Measurements from ENCODE around the gene CRYGS. TPM values are rescaled to one million over a fixed set of nuclear protein-coding genes. Genes with fewer than 3 reads are reported as not detected.
A peak's percentile ranks its signal among the peaks of the same experiment; 100 is the strongest.
"Not testable (repeated sequence)": the region's sequence is repeated elsewhere in the genome, so short reads cannot be mapped to it uniquely, and the experiment has no call there.

The CRYGS gene
- total RNA-seq, 2 donors from 2014 or later, result 2.4 to 4.9 TPM

- Mint-ChIP-seq H3K4me1 (peaks cover 30% of the 10 kb centered on the region), H3K27me3 (no peaks in the 10 kb centered on the region)
Observed at GRCh38 chr3:186570941-186571643, 26.9 kb upstream of the CRYGS start.

GRCh38 chr3:186570096-186570940, 26.1 kb upstream of the CRYGS start, which contains the start of gene DNAJB11:
TSS of gene DNAJB11 (plus strand) at chr3:186570720. CDS start at chr3:186570898, 178 bp downstream.
- Mint-ChIP-seq H3K27ac (peak within 1 kb of the TSS; percentile 97), H3K9me3 (no peaks in the 10 kb centered on the region), H3K4me1 (peaks cover 25% of the 10 kb centered on the region), H3K36me3 (ENCODE audit: low read depth) (peaks cover 53% of the 10 kb centered on the region), H3K4me3 (peak within 1 kb of the TSS; percentile 97), H3K27me3 (no peaks in the 10 kb centered on the region)
- peak; percentile 93 for ATAC-seq (replicated peaks)

More at GRCh38 chr3:186570941-186571643, 26.9 kb upstream of the CRYGS start:
- peaks cover 61% of the 10 kb centered on the region for H3K36me3 Mint-ChIP-seq (ENCODE audit: low read depth)
- H3K27ac Mint-ChIP-seq, result peak overlapping the region; percentile 97
- peak overlapping the region; percentile 97 for H3K4me3 Mint-ChIP-seq
- H3K9me3 Mint-ChIP-seq, result no peaks in the 10 kb centered on the region
- no peak for ATAC-seq (replicated peaks)

- ATAC-seq (replicated peaks), result no peak
- peaks cover 48% of the 10 kb centered on the region for H3K36me3 Mint-ChIP-seq (ENCODE audit: low read depth)
- peak overlapping the region; percentile 97 for H3K27ac Mint-ChIP-seq
- H3K4me3 Mint-ChIP-seq, result peak overlapping the region; percentile 97
- H3K9me3 Mint-ChIP-seq, result no peaks in the 10 kb centered on the region
- H3K27me3 Mint-ChIP-seq, result no peaks in the 10 kb centered on the region
- peaks cover 25% of the 10 kb centered on the region for H3K4me1 Mint-ChIP-seq
Observed at GRCh38 chr3:186569779-186570095, 25.6 kb upstream of the CRYGS start.

GRCh38 chr3:186569361-186569760, 25.2 kb upstream of the CRYGS start:
- peaks cover 44% of the 10 kb centered on the region for H3K36me3 Mint-ChIP-seq (ENCODE audit: low read depth)
- H3K27ac Mint-ChIP-seq, result peak overlapping the region; percentile 97
- H3K4me1 Mint-ChIP-seq, result peaks cover 26% of the 10 kb centered on the region
- H3K9me3 Mint-ChIP-seq; ATAC-seq (replicated peaks); H3K27me3 Mint-ChIP-seq: not testable (repeated sequence)
- H3K4me3 Mint-ChIP-seq, result peak overlapping the region; percentile 97

- peaks cover 44% of the 10 kb centered on the region for H3K36me3 Mint-ChIP-seq (ENCODE audit: low read depth)
- peak; percentile 60 for ATAC-seq (replicated peaks)
- no peaks in the 10 kb centered on the region for H3K27me3 Mint-ChIP-seq
- H3K4me1 Mint-ChIP-seq, result peaks cover 26% of the 10 kb centered on the region
- no peaks in the 10 kb centered on the region for H3K9me3 Mint-ChIP-seq
- H3K4me3 Mint-ChIP-seq, result peak within 1 kb of the TSS; percentile 97
- peak within 1 kb of the TSS; percentile 86 for H3K27ac Mint-ChIP-seq
Observed at GRCh38 chr3:186567072-186567921, 23.1 kb upstream of the CRYGS start, which contains the start of gene TBCCD1. TSS of gene TBCCD1 (minus strand) at chr3:186567339. CDS start at chr3:186564329, 3,010 bp downstream.

- ATAC-seq (replicated peaks), result no peak
Observed at GRCh38 chr3:186566772-186567071, 22.5 kb upstream of the CRYGS start.

GRCh38 chr3:186564586-186564985, 20.4 kb upstream of the CRYGS start:
- Mint-ChIP-seq H3K36me3 (ENCODE audit: low read depth) (peaks cover 44% of the 10 kb centered on the region), H3K4me1 (peaks cover 19% of the 10 kb centered on the region), H3K9me3 (no peaks in the 10 kb centered on the region), H3K27ac (peak overlapping the region; percentile 66), H3K27me3 (no peaks in the 10 kb centered on the region), H3K4me3 (peak overlapping the region; percentile 17)
- ATAC-seq (replicated peaks), result no peak

More at GRCh38 chr3:186566772-186567071, 22.5 kb upstream of the CRYGS start:
- Mint-ChIP-seq H3K4me1 (peaks cover 27% of the 10 kb centered on the region), H3K27me3 (no peaks in the 10 kb centered on the region), H3K27ac (peak overlapping the region; percentile 86), H3K36me3 (ENCODE audit: low read depth) (peaks cover 44% of the 10 kb centered on the region), H3K4me3 (peak overlapping the region; percentile 97), H3K9me3 (no peaks in the 10 kb centered on the region)

- peak overlapping the region; percentile 10 for H3K27ac Mint-ChIP-seq
- H3K4me3 Mint-ChIP-seq, result no peak overlapping the region
- ATAC-seq (replicated peaks), result no peak
Observed at GRCh38 chr3:186552408-186553031, 8.3 kb upstream of the CRYGS start.

GRCh38 chr3:186551387-186551786, 7.2 kb upstream of the CRYGS start:
- peaks cover 87% of the 10 kb centered on the region for H3K36me3 Mint-ChIP-seq (ENCODE audit: low read depth)
- no peak overlapping the region for H3K4me3 Mint-ChIP-seq
- no peak for ATAC-seq (replicated peaks)
- H3K27ac Mint-ChIP-seq, result peak overlapping the region; percentile 50
- H3K9me3 Mint-ChIP-seq, result no peaks in the 10 kb centered on the region
- H3K4me1 Mint-ChIP-seq, result no peaks in the 10 kb centered on the region
- no peaks in the 10 kb centered on the region for H3K27me3 Mint-ChIP-seq

More at GRCh38 chr3:186552408-186553031, 8.3 kb upstream of the CRYGS start:
- Mint-ChIP-seq H3K4me1 (no peaks in the 10 kb centered on the region), H3K36me3 (ENCODE audit: low read depth) (peaks cover 89% of the 10 kb centered on the region), H3K9me3 (no peaks in the 10 kb centered on the region), H3K27me3 (no peaks in the 10 kb centered on the region)

- no peak for ATAC-seq (replicated peaks)
- no peaks in the 10 kb centered on the region for H3K4me1 Mint-ChIP-seq
- peaks cover 82% of the 10 kb centered on the region for H3K36me3 Mint-ChIP-seq (ENCODE audit: low read depth)
- no peaks in the 10 kb centered on the region for H3K27me3 Mint-ChIP-seq
- no peaks in the 10 kb centered on the region for H3K9me3 Mint-ChIP-seq
- H3K4me3 Mint-ChIP-seq, result no peak overlapping the region
- H3K27ac Mint-ChIP-seq, result no peak overlapping the region
Observed at GRCh38 chr3:186549497-186549896, 5.3 kb upstream of the CRYGS start.

- Mint-ChIP-seq H3K36me3 (ENCODE audit: low read depth) (peaks cover 22% of the 10 kb centered on the region), H3K4me1 (peaks cover 28% of the 10 kb centered on the region), H3K27ac (peak overlapping the region; percentile 49), H3K27me3 (no peaks in the 10 kb centered on the region), H3K4me3 (peak overlapping the region; percentile 21), H3K9me3 (no peaks in the 10 kb centered on the region)
- ATAC-seq (replicated peaks), result peak; percentile 13
Observed at GRCh38 chr3:186540835-186541226, 3.3 kb downstream of the CRYGS start.

- Mint-ChIP-seq H3K27ac (peak overlapping the region; percentile 49), H3K4me1 (peaks cover 32% of the 10 kb centered on the region), H3K4me3 (peak overlapping the region; percentile 21)
Observed at GRCh38 chr3:186540221-186540834, 3.9 kb downstream of the CRYGS start.

GRCh38 chr3:186538779-186539178, 5.4 kb downstream of the CRYGS start:
- Mint-ChIP-seq H3K9me3 (no peaks in the 10 kb centered on the region), H3K27ac (peak overlapping the region; percentile 99), H3K27me3 (no peaks in the 10 kb centered on the region), H3K4me1 (peaks cover 47% of the 10 kb centered on the region), H3K4me3 (peak overlapping the region; percentile 9), H3K36me3 (ENCODE audit: low read depth) (peaks cover 16% of the 10 kb centered on the region)
- ATAC-seq (replicated peaks), result peak; percentile 11

More at GRCh38 chr3:186540221-186540834, 3.9 kb downstream of the CRYGS start:
- H3K27me3 Mint-ChIP-seq, result no peaks in the 10 kb centered on the region
- H3K36me3 Mint-ChIP-seq (ENCODE audit: low read depth), result peaks cover 22% of the 10 kb centered on the region
- no peaks in the 10 kb centered on the region for H3K9me3 Mint-ChIP-seq
- peak; percentile 56 for ATAC-seq (replicated peaks)

Data from activated T-helper 17 cell treated with anti-CD3 and anti-CD28 coated beads, Interleukin-2, amount 50 U/mL, for 72 hours (primary cell).